Ascending aorta (tissue), 2 donors: Measurements from ENCODE around the gene TGFBR1. TPM values are rescaled to one million over a fixed set of nuclear protein-coding genes. Genes with fewer than 3 reads are reported as not detected.
A peak's percentile ranks its signal among the peaks of the same experiment; 100 is the strongest.

Experiments
- DNase-seq, 2 donors: peaks; one replicate each; pipeline ENCODE4 v3.0.0-alpha.2; 2019; ENCODE audit warnings: low spot score in 2 of 2
- H3K27ac ChIP-seq, 2 donors: fragments of 200-600 bp; sonication (generic); one replicate each; pipeline ENCODE4 v1.5.1; 2016 to 2017; ENCODE audit warnings: mild to moderate bottlenecking in 1 of 2
- H3K27me3 ChIP-seq: fragments of 200-600 bp; sonication (generic); one replicate; pipeline ENCODE4 v1.5.1; 2017
- H3K36me3 ChIP-seq, 2 donors: fragments of 200-600 bp; sonication (generic); one replicate each; pipeline ENCODE4 v1.5.1; 2016
- H3K4me1 ChIP-seq, 2 donors: fragments of 200-600 bp; sonication (generic); one replicate each; pipeline ENCODE4 v1.5.1; 2016 to 2017; ENCODE audit warnings: mild to moderate bottlenecking in 1 of 2
- H3K4me3 ChIP-seq, 2 donors: fragments of 200-600 bp; sonication (generic); one replicate each; pipeline ENCODE4 v1.5.1; 2016 to 2017; ENCODE audit warnings: mild to moderate bottlenecking in 1 of 2
- H3K9me3 ChIP-seq, 2 donors: fragments of 200-600 bp; sonication (generic); one replicate each; pipeline ENCODE4 v1.5.1; 2016
- intact Hi-C: fragments of 100-400 bp; cut with DNase I; formaldehyde crosslinking; loops from one replicate; pipeline ENCODE4 v1.15.1; 2023
- total RNA-seq: library from RNA; depleted of rRNA; stranded (reverse); fragments of >200 nt; gene quantifications from one replicate; pipeline ENCODE4 v1.1.0, GENCODE V29; 2016
- TF ChIP-seq, protein P1 (sequence below), 3 experiments: fragments of 200-600 bp in 2 of 3; fragments of 450-650 bp in 1 of 3; sonication (generic) in 2 of 3; IDR thresholded peaks; one replicate each; pipeline ENCODE4 v1.5.1; 2016 to 2019; ENCODE audit warnings: antibody characterized with exemption in 3 of 3, mild to moderate bottlenecking in 1 of 3, moderate library complexity in 1 of 3

TGFBR1 gene
- total RNA-seq, 1 donor from 2014 or later, result 13.9 TPM

DNA sequence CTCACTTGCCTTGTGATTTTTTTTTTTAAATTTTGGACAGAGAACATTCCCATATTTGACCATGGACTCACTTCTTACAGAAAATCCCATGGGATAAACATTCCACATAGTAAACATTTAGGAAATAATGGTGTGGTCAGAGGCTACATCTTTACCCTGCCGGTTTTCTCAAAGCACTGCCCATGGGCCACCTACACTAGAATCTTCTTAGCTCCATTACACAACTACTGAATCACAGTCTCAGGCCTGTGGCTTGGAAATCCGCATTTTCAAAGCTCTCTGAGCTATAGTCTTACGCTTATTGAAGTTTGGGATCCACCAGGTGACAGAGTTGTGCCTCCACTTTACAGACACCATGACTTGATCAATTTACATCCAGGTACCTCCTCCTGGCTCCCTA, 77.4 kb downstream of the TGFBR1 start:
- no peaks in the 10 kb centered on the region for H3K36me3 ChIP-seq
- DNase-seq, result no peak
- intact Hi-C loops, result loop anchor here (5.0 to 10.0 kb wide), 3 partner anchors 625 to 842 kb away; partner anchors contain the start of gene STX17

DNA sequence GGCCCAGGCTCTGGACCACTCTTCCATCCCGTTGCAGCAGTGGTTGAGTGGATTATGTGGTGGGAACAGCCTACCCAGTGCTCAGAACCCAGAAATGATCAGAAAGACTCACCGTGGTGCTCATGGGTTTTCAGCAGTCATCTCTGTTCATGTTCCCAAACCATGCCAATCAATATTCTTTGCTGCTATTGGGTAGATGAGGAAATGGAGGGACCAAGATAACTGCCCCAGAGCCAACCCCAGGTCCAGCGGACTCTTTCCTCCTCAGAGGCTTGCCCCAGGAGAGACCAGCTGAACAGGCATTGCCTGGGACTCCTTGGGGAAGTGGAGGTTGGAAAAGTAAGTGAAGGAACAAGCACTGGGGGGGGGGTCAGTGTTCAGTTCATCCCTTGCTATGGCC, 78.7 kb downstream of the TGFBR1 start:
- H3K9me3 ChIP-seq, result no peaks in the 10 kb centered on the region
- TF ChIP-seq, protein P1, sequence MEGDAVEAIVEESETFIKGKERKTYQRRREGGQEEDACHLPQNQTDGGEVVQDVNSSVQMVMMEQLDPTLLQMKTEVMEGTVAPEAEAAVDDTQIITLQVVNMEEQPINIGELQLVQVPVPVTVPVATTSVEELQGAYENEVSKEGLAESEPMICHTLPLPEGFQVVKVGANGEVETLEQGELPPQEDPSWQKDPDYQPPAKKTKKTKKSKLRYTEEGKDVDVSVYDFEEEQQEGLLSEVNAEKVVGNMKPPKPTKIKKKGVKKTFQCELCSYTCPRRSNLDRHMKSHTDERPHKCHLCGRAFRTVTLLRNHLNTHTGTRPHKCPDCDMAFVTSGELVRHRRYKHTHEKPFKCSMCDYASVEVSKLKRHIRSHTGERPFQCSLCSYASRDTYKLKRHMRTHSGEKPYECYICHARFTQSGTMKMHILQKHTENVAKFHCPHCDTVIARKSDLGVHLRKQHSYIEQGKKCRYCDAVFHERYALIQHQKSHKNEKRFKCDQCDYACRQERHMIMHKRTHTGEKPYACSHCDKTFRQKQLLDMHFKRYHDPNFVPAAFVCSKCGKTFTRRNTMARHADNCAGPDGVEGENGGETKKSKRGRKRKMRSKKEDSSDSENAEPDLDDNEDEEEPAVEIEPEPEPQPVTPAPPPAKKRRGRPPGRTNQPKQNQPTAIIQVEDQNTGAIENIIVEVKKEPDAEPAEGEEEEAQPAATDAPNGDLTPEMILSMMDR (IDR thresholded peaks at IDR 0.05), result no peak
- H3K36me3 ChIP-seq, result no peaks in the 10 kb centered on the region
- no peak overlapping the region for H3K4me3 ChIP-seq
- intact Hi-C loops, result loop anchor here (2.0 to 10.0 kb wide), 4 partner anchors 624 to 1139 kb away; partner anchors contain the start of gene STX17
- DNase-seq, result no peak
- no peaks in the 10 kb centered on the region for H3K27me3 ChIP-seq
- peak overlapping the region; percentile 42 to 60 for H3K27ac ChIP-seq
- H3K4me1 ChIP-seq, result peaks cover 4 to 6% of the 10 kb centered on the region in 2 donors

More for the DNA sequence above, 77.4 kb downstream of the TGFBR1 start:
- peaks cover 4 to 6% of the 10 kb centered on the region in 2 donors for H3K4me1 ChIP-seq
- no peaks in the 10 kb centered on the region for H3K9me3 ChIP-seq
- no peak overlapping the region for H3K4me3 ChIP-seq
- no peaks in the 10 kb centered on the region for H3K27me3 ChIP-seq
- H3K27ac ChIP-seq, result no peak overlapping the region
- TF ChIP-seq, protein P1 (IDR thresholded peaks at IDR 0.05), result no peak

DNA sequence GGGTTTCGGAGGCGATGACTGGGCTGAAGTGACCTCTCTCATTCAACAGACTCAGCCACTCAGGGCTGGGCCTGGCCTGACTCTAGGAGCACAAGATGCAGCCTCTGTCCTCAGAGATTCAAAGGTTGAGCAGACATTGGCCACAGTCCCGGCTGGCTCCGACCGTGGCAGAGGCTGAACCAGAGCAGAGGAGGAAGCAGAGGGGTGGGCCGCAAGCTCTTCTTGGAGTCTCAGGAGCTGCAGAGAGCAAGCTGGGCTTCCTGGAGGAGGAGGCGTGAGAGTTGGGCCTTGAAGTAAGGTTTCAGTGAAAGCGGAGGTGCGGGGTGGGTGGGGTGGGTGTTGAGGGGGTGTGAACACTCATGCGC, 79.2 kb downstream of the TGFBR1 start:
- intact Hi-C loops, result loop anchor here (2.0 to 10.0 kb wide), 4 partner anchors 623 to 1139 kb away; partner anchors contain the start of gene STX17
- no peak for DNase-seq
- Histone ChIP-seq H3K27me3 (no peaks in the 10 kb centered on the region), H3K27ac (peak overlapping the region; percentile 42 to 60), H3K36me3 (no peaks in the 10 kb centered on the region), H3K4me3 (no peak overlapping the region), H3K9me3 (no peaks in the 10 kb centered on the region), H3K4me1 (peaks cover 4 to 6% of the 10 kb centered on the region in 2 donors)
- TF ChIP-seq, protein P1 (IDR thresholded peaks at IDR 0.05), result no peak

DNA sequence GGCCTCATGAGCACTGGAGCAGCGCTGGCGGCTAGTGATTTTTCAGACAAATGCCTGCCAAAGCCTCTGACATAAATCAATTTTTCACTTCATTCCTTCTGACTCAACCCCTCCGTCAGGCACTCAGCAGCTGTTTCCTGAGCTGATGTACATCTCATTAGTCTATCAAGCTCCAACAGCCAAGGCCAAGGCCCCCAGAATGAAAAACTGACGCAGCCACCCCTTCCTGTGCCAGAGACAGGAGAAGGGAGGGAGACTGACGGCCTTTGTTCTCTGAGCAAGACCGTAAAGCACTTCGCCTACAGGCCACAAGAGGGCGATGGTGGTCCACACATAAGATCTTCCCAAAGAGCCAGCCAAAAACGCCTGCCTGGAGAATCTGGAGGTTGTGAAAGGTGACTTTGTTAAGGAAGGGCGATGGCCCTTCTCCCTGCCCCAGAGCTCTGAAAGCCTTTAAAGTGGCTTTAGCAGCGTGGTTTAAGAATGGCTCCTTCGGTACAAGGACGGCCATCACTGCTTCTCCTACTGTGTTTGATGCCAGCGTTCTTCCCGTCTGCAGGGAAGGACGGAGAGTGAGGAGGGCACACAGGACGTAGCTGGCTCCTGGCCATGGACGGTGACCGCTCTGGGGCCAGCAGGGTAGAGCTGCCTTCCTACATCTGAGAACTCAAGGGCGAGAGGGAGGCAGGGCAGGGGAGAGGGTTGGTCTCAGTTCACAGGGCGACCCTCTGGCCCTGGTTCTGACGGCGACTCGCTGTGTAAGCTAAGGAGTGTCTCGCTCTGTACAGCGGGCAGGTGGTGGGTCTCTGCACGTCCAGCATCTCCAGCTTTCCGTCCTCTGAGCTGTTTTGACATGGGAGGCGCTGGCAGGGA, 79.8 kb downstream of the TGFBR1 start:
- Histone ChIP-seq H3K27me3 (no peaks in the 10 kb centered on the region), H3K9me3 (no peaks in the 10 kb centered on the region), H3K27ac (peak overlapping the region; percentile 42 to 60), H3K36me3 (no peaks in the 10 kb centered on the region), H3K4me1 (peaks cover 4 to 6% of the 10 kb centered on the region in 2 donors), H3K4me3 (peak overlapping the region; percentile 31 to 60)
- DNase-seq, result peak; percentile 47 to 94
- TF ChIP-seq, protein P1 (IDR thresholded peaks at IDR 0.05), result peak; percentile 87 to 98 (median 93)
- intact Hi-C loops, result loop anchor here (2.0 to 10.0 kb wide), 4 partner anchors 623 to 1138 kb away; partner anchors contain the start of gene STX17

DNA sequence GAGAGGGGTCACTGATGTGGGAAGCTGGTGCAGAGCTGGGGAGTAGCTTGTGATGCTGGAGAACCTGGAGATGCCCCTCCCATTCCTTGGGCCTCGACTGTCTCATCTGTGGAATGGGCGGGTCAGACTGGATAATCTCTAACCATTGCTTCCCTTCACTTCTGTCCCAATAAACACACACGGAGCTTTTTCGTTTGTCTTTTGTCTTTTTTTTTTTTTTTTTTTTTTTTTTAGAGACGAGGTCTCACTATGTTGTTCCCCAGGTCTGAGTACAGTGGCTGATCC, 80.4 kb downstream of the TGFBR1 start:
- intact Hi-C loops, result loop anchor here (2.0 to 10.0 kb wide), 3 partner anchors 720 to 1138 kb away; partner anchors contain the start of gene STX17
- Histone ChIP-seq H3K27ac (peak overlapping the region in 1 of 2 donors; percentile 60), H3K9me3 (no peaks in the 10 kb centered on the region), H3K4me1 (peaks cover 4 to 6% of the 10 kb centered on the region in 2 donors), H3K36me3 (no peaks in the 10 kb centered on the region), H3K4me3 (peak overlapping the region in 1 of 2 donors; percentile 60), H3K27me3 (no peaks in the 10 kb centered on the region)
- TF ChIP-seq, protein P1 (IDR thresholded peaks at IDR 0.05), result no peak
- DNase-seq, result no peak
